GM10266 (cell line): ENCODE data around the gene CAB39.

Experiments used
- DNase-seq: peaks from one replicate; pipeline ENCODE4 v3.0.0; 2012; ENCODE audit errors: extremely low spot score
- CTCF ChIP-seq: IDR thresholded peaks from 2 replicates; pipeline ENCODE4 v1.5.1; 2012; ENCODE audit warnings: mild to moderate bottlenecking, low read depth; ENCODE audit not compliant: control insufficient read depth, insufficient read depth; ENCODE audit errors: missing control alignments

Gene CAB39

GRCh38 chr2:230862292-230862691 lies 149.7 kb downstream of the CAB39 start:
- no peak for TF ChIP-seq CTCF

GRCh38 chr2:230863031-230863430 lies 150.4 kb downstream of the CAB39 start:
- DNase-seq, result no peak

More at GRCh38 chr2:230862292-230862691, 149.7 kb downstream of the CAB39 start:
- DNase-seq, result no peak

GRCh38 chr2:230863442-230864121 lies 150.9 kb downstream of the CAB39 start:
- TF ChIP-seq CTCF, result no peak

More at GRCh38 chr2:230863031-230863430, 150.4 kb downstream of the CAB39 start:
- no peak for TF ChIP-seq CTCF

GRCh38 chr2:230864122-230864604 lies 151.5 kb downstream of the CAB39 start:
- no peak for DNase-seq
- no peak for TF ChIP-seq CTCF

More at GRCh38 chr2:230863442-230864121, 150.9 kb downstream of the CAB39 start:
- DNase-seq, result no peak

- TF ChIP-seq CTCF, result peak; percentile 75
- peak; percentile 91 for DNase-seq
These were observed 152.1 kb downstream of the CAB39 start, which contains the start of gene ITM2C for GRCh38 chr2:230864605-230865306. Gene ITM2C (plus strand): TSS chr2:230864942. CDS start chr2:230865026, 84 bp downstream.

GRCh38 chr2:230865307-230865765 lies 152.7 kb downstream of the CAB39 start:
- no peak for TF ChIP-seq CTCF
- peak; percentile 58 for DNase-seq
